T-helper 17 cell (primary cell): ENCODE results near the gene PCDHGB6. TPM values are rescaled to one million over a fixed set of nuclear protein-coding genes. Genes with fewer than 3 reads are reported as not detected.

Source experiments
- ATAC-seq: fragments of 150-1000 bp; cut with Tn5 transposase; 2 replicates; pipeline ENCODE4 v1.10.0; 2021; ENCODE audit warnings: mild to moderate bottlenecking, moderate library complexity
- DNase-seq, 3 donors: peaks; one replicate each; pipeline versions ENCODE4 v3.0.0 to v3.0.0-alpha.2; 2020 to 2021
- H3K9me3 ChIP-seq: one replicate; pipeline ENCODE4 v1.7.0; 2013; ENCODE audit warnings: low read length, mild to moderate bottlenecking; ENCODE audit not compliant: control insufficient read depth, poor library complexity, severe bottlenecking
- H3K27ac Mint-ChIP-seq: one replicate; pipeline ENCODE4 v1.8.0; 2022; ENCODE audit warnings: mild to moderate bottlenecking, moderate library complexity, mixed read lengths
- H3K27me3 Mint-ChIP-seq: one replicate; pipeline ENCODE4 v1.8.0; 2022; ENCODE audit warnings: mixed read lengths
- H3K36me3 Mint-ChIP-seq: one replicate; pipeline ENCODE4 v1.8.0; 2022; ENCODE audit warnings: low read depth, mixed read lengths
- H3K4me1 Mint-ChIP-seq: one replicate; pipeline ENCODE4 v1.8.0; 2022; ENCODE audit warnings: mild to moderate bottlenecking, mixed read lengths
- H3K4me3 Mint-ChIP-seq: one replicate; pipeline ENCODE4 v1.8.0; 2022; ENCODE audit warnings: mild to moderate bottlenecking, moderate library complexity, mixed read lengths
- total RNA-seq, 4 donors: library from RNA in 2 of 4; stranded (reverse) in 2 of 4; gene quantifications; one replicate each; pipeline ENCODE4 v1.2.3 and lab custom pipeline; 2022 to 2026

Gene PCDHGB6
- total RNA-seq, 2 donors from 2014 or later, result 0.10 to 0.20 TPM

DNA sequence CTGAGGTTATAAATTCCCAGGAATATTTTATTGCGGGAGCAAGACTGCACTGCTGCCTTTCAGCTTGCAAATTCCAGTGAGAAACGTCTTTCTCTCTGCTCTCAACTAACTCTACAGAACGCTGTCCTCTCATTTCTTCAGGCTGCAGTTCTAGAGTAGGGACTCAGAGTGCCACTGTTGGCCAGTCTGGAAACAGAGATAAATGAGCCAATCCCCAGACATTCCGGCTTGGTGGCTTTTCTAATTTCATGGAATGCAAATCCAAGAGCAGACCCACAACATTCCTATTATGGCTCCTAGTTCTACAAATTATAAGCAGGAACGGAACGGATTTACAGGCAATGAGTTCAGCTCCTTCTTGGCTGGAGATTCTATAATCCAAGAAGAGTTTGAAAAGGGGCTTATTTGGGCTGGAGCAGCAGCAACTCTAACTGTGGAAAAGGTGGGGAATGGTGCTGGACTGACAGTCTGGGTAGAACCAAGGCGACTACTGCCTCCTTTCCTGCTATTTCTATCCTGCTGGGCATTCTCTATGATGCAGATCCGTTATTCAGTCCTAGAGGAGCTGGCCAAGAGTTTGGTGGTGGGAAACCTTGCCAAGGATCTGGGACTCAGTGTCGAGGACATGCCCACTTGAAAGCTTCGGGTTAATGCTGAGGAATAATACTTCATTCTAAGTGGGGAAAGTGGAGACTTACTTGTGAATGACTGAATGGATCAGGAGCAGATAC lies 31.8 kb downstream of the PCDHGB6 start:
- H3K4me1 Mint-ChIP-seq, result no peaks in the 10 kb centered on the region
- no peaks in the 10 kb centered on the region for H3K9me3 ChIP-seq
- DNase-seq (no peak), ATAC-seq (no peak)
- no peak overlapping the region for H3K4me3 Mint-ChIP-seq
- peaks cover under 1% of the 10 kb centered on the region for H3K36me3 Mint-ChIP-seq
- H3K27me3 Mint-ChIP-seq, result peaks cover 32% of the 10 kb centered on the region
- H3K27ac Mint-ChIP-seq, result no peak overlapping the region

DNA sequence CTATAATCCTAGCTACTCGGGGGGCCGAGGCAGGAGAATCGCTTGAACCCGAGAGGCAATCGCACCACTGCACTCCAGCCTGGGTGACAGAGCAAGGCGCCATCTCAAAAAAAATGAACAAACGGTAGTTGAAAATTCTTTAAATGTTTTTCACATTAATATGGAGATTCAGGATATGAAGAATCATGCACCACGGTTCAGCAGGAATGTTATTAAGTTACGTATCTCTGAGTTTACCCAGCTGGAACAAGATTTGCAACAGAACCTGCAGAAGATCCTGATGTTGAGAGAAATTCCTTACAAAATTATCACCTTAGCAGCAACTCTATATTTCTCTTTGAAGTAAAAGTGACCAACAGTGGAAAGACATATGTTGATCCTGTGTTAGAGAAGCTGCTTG lies 32.5 kb downstream of the PCDHGB6 start:
- DNase-seq, result no peak
- Mint-ChIP-seq H3K27me3 (peaks cover 38% of the 10 kb centered on the region), H3K27ac (no peak overlapping the region), H3K4me3 (no peak overlapping the region), H3K36me3 (peaks cover 2% of the 10 kb centered on the region), H3K4me1 (no peaks in the 10 kb centered on the region)
- ATAC-seq, result no peak
- no peaks in the 10 kb centered on the region for H3K9me3 ChIP-seq

DNA sequence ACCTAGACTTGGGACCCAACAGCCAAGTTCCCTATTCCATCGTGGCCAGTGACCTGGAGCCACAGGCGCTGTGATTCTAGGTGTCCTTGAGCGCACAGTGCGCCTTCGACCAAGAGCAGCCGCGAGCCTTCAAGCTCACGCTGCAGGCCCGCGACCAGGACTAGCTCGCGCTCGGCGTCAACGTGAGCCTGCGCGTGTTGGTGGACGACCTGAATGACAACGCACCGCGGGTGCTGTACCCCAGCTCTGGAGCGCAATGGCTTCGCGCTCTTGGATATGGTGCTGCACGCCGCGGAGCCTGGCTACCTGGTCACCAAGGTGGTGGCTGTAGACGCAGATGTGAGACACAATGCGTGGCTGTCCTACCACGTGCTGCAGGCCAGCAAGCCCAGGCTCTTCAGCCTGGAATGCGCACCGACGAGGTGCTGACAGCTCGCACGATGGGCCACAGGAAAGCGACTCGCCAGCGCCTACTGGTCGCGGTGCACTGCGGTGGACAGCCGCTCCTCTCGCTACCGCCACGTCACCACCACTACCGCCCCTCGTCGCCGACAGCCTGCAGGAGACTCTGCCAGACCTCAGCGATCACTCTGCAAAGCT lies 33.9 kb downstream of the PCDHGB6 start:
- H3K27me3 Mint-ChIP-seq, result peaks cover 44% of the 10 kb centered on the region
- H3K9me3 ChIP-seq, result no peaks in the 10 kb centered on the region
- H3K4me1 Mint-ChIP-seq, result no peaks in the 10 kb centered on the region
- DNase-seq (no peak), ATAC-seq (no peak)
- H3K27ac Mint-ChIP-seq, result no peak overlapping the region
- H3K4me3 Mint-ChIP-seq, result no peak overlapping the region
- peaks cover 2% of the 10 kb centered on the region for H3K36me3 Mint-ChIP-seq

Other genes starting within 250 kb of the PCDHGB6 start
- not detected for gene PCDHB7, start 235.4 kb upstream of the PCDHGB6 start, total RNA-seq
- gene PCDHB8, start 230.2 kb upstream of the PCDHGB6 start, total RNA-seq, result not detected
- gene PCDHB16, start 225.6 kb upstream of the PCDHGB6 start, total RNA-seq, result not detected
- gene PCDHB9, start 220.9 kb upstream of the PCDHGB6 start, total RNA-seq, result 1 to 10 TPM in 1 of 2 donors, not detected in 1; 1.0 TPM
- gene PCDHB10, start 215.7 kb upstream of the PCDHGB6 start, total RNA-seq, result not detected
- not detected for gene PCDHB11, start 208.4 kb upstream of the PCDHGB6 start, total RNA-seq
- not detected for gene PCDHB12, start 199.3 kb upstream of the PCDHGB6 start, total RNA-seq
- gene PCDHB13, start 194.1 kb upstream of the PCDHGB6 start, total RNA-seq, result not detected
- gene PCDHB14, start 184.7 kb upstream of the PCDHGB6 start, total RNA-seq, result not detected
- gene PCDHB15, start 162.6 kb upstream of the PCDHGB6 start, total RNA-seq, result under 1 TPM in 1 of 2 donors, not detected in 1; 0.10 TPM
- gene SLC25A2, start 104.0 kb upstream of the PCDHGB6 start, total RNA-seq, result under 1 TPM; 0.65 to 0.70 TPM
- gene TAF7, start 87.2 kb upstream of the PCDHGB6 start, total RNA-seq, result 10 to 100 TPM; 74.4 to 90.7 TPM
- not detected for gene PCDHGA1, start 77.5 kb upstream of the PCDHGB6 start, total RNA-seq
- not detected for gene PCDHGA2, start 69.3 kb upstream of the PCDHGB6 start, total RNA-seq
- under 1 TPM in 1 of 2 donors, not detected in 1; 0.22 TPM for gene PCDHGA3, start 64.2 kb upstream of the PCDHGB6 start, total RNA-seq
- under 1 TPM in 1 of 2 donors, not detected in 1; 0.13 TPM for gene PCDHGB1, start 57.9 kb upstream of the PCDHGB6 start, total RNA-seq
- gene PCDHGA4, start 53.0 kb upstream of the PCDHGB6 start, total RNA-seq, result under 1 TPM in 1 of 2 donors, not detected in 1; 0.12 TPM
- gene PCDHGB2, start 48.0 kb upstream of the PCDHGB6 start, total RNA-seq, result under 1 TPM; 0.44 to 0.45 TPM
- under 1 TPM in 1 of 2 donors, not detected in 1; 0.16 TPM for gene PCDHGA5, start 43.9 kb upstream of the PCDHGB6 start, total RNA-seq
- gene PCDHGB3, start 37.8 kb upstream of the PCDHGB6 start, total RNA-seq, result under 1 TPM; 0.13 to 0.32 TPM
- under 1 TPM; 0.10 to 0.40 TPM for gene PCDHGA6, start 34.1 kb upstream of the PCDHGB6 start, total RNA-seq
- under 1 TPM in 1 of 2 donors, not detected in 1; 0.25 TPM for gene PCDHGA7, start 25.3 kb upstream of the PCDHGB6 start, total RNA-seq
- gene PCDHGB4, start 20.3 kb upstream of the PCDHGB6 start, total RNA-seq, result under 1 TPM; 0.08 to 0.10 TPM
- under 1 TPM in 1 of 2 donors, not detected in 1; 0.05 TPM for gene PCDHGA8, start 15.4 kb upstream of the PCDHGB6 start, total RNA-seq
- gene PCDHGB5, start 10.1 kb upstream of the PCDHGB6 start, total RNA-seq, result under 1 TPM; 0.26 to 0.35 TPM
- gene PCDHGA9, start 5.2 kb upstream of the PCDHGB6 start, total RNA-seq, result not detected
- gene PCDHGA10, start 5.0 kb downstream of the PCDHGB6 start, total RNA-seq, result under 1 TPM; 0.10 to 0.18 TPM
- not detected for gene PCDHGB7, start 9.7 kb downstream of the PCDHGB6 start, total RNA-seq
- gene PCDHGA11, start 13.0 kb downstream of the PCDHGB6 start, total RNA-seq, result not detected
- not detected for gene PCDHGA12, start 22.5 kb downstream of the PCDHGB6 start, total RNA-seq
- not detected for gene PCDHGC3, start 67.9 kb downstream of the PCDHGB6 start, total RNA-seq
- gene PCDHGC4, start 77.0 kb downstream of the PCDHGB6 start, total RNA-seq, result not detected
- not detected for gene PCDHGC5, start 81.1 kb downstream of the PCDHGB6 start, total RNA-seq
- 100 to 1,000 TPM; 256 to 327 TPM for gene DIAPH1, start 211.0 kb downstream of the PCDHGB6 start, total RNA-seq
- gene HDAC3, start 228.8 kb downstream of the PCDHGB6 start, total RNA-seq, result 10 to 100 TPM; 67.7 to 79.2 TPM
- gene RELL2, start 229.0 kb downstream of the PCDHGB6 start, total RNA-seq, result 10 to 100 TPM; 17.2 to 17.8 TPM
- 10 to 100 TPM; 77.6 to 82.2 TPM for gene FCHSD1, start 243.4 kb downstream of the PCDHGB6 start, total RNA-seq